Thyroid gland (tissue), 4 donors: Measurements from ENCODE around the gene SLC24A3. TPM values are rescaled to one million over a fixed set of nuclear protein-coding genes. Genes with fewer than 3 reads are reported as not detected.
"Not testable (repeated sequence)": the region's sequence is repeated elsewhere in the genome, so short reads cannot be mapped to it uniquely, and the experiment has no call there.

Experiments used
- DNase-seq, 2 donors: peaks; one replicate each; pipeline ENCODE4 v3.0.0-alpha.2; 2019
- H3K27ac ChIP-seq, 3 donors: fragments of 200-600 bp; sonication (generic); 1 replicate in 2 of 3; 2 replicates in 1 of 3; pipeline ENCODE4 v1.5.1; 2016 to 2019; ENCODE audit warnings: mild to moderate bottlenecking in 1 of 3, moderate library complexity in 1 of 3
- H3K27me3 ChIP-seq: fragments of 200-600 bp; sonication (generic); one replicate; pipeline ENCODE4 v1.5.1; 2019
- H3K36me3 ChIP-seq, 2 donors: fragments of 200-600 bp; sonication (generic); one replicate each; pipeline ENCODE4 v1.5.1; 2016 to 2019
- H3K4me1 ChIP-seq, 2 donors: fragments of 200-600 bp; sonication (generic); one replicate each; pipeline ENCODE4 v1.5.1; 2017 to 2019
- H3K4me3 ChIP-seq, 3 donors: fragments of 200-600 bp; sonication (generic); replicated peaks in 1 of 3; 1 replicate in 2 of 3; 2 replicates in 1 of 3; pipeline ENCODE4 v1.5.1; 2016; ENCODE audit warnings: mild to moderate bottlenecking in 1 of 3
- H3K9me3 ChIP-seq: fragments of 200-600 bp; sonication (generic); one replicate; pipeline ENCODE4 v1.5.1; 2017
- CTCF ChIP-seq, 6 experiments: fragments of 200-600 bp in 3 of 6; fragments of 450-650 bp in 3 of 6; sonication (generic) in 3 of 6; IDR thresholded peaks; one replicate each; pipeline ENCODE4 v1.5.1; 2016 to 2019; ENCODE audit warnings: antibody characterized with exemption in 6 of 6, mild to moderate bottlenecking in 2 of 6, inconsistent platforms in 1 of 6, moderate library complexity in 1 of 6
- POLR2A ChIP-seq, 2 donors: fragments of 450-650 bp; IDR thresholded peaks; one replicate each; pipeline ENCODE4 v1.6.1; 2017; ENCODE audit warnings: antibody characterized with exemption in 2 of 2, mild to moderate bottlenecking in 2 of 2, moderate library complexity in 1 of 2
- WGBS, 2 donors: methylation state at CpG; one replicate each; pipeline ENCODE4 v1.1.5; 2017; 5-methylcytosine and 5-hydroxymethylcytosine counted together
- intact Hi-C: fragments of 100-400 bp; cut with DNase I; formaldehyde crosslinking; loops from one replicate; pipeline ENCODE4 v1.15.1; 2023
- total RNA-seq, 4 donors: library from RNA; depleted of rRNA; stranded (reverse); fragments of >200 nt; gene quantifications; one replicate each; pipeline ENCODE4 v1.2.3, GENCODE V29; 2016

The SLC24A3 gene
- total RNA-seq, 4 donors from 2014 or later = 4.0 to 8.1 (median 6.3) TPM

- 84 to 85% methylated on average over 5 of the region's 5 CpGs for WGBS, 2 donors
- Histone ChIP-seq H3K4me1 (no peaks in the 10 kb centered on the region), H3K27me3 (no peaks in the 10 kb centered on the region), H3K4me3 (no peak overlapping the region), H3K27ac (no peak overlapping the region), H3K9me3 (no peaks in the 10 kb centered on the region), H3K36me3 (no peaks in the 10 kb centered on the region)
- DNase-seq = no peak
- intact Hi-C loops = no loop called here
- TF ChIP-seq POLR2A (IDR thresholded peaks at IDR 0.05) (no peak), CTCF (IDR thresholded peaks at IDR 0.05) (no peak)
These were observed 460.1 kb downstream of the SLC24A3 start for GRCh38 chr20:19672498-19672897.

- no peak for DNase-seq
- intact Hi-C loops = no loop called here
- Histone ChIP-seq H3K27ac (no peak overlapping the region), H3K4me3 (no peak overlapping the region), H3K4me1 (no peaks in the 10 kb centered on the region), H3K36me3 (no peaks in the 10 kb centered on the region), H3K9me3 (no peaks in the 10 kb centered on the region), H3K27me3 (no peaks in the 10 kb centered on the region)
- TF ChIP-seq CTCF (IDR thresholded peaks at IDR 0.05) (no peak), POLR2A (IDR thresholded peaks at IDR 0.05) (no peak)
These were observed 461.1 kb downstream of the SLC24A3 start for GRCh38 chr20:19673575-19673974.

- Histone ChIP-seq H3K27ac (no peak overlapping the region), H3K4me1 (no peaks in the 10 kb centered on the region), H3K36me3 (no peaks in the 10 kb centered on the region), H3K4me3 (no peak overlapping the region), H3K9me3 (no peaks in the 10 kb centered on the region), H3K27me3 (no peaks in the 10 kb centered on the region)
- intact Hi-C loops = no loop called here
- DNase-seq = no peak
- 86 to 91% methylated on average over 4 of the region's 4 CpGs for WGBS, 2 donors
- no peak for TF ChIP-seq POLR2A (IDR thresholded peaks at IDR 0.05)
- TF ChIP-seq CTCF (IDR thresholded peaks at IDR 0.05) = no peak
These were observed 463.8 kb downstream of the SLC24A3 start for GRCh38 chr20:19676202-19676601.

GRCh38 chr20:19677336-19677735, 464.9 kb downstream of the SLC24A3 start:
- no peaks in the 10 kb centered on the region for H3K9me3 ChIP-seq
- TF ChIP-seq CTCF (IDR thresholded peaks at IDR 0.05) = no peak
- TF ChIP-seq POLR2A (IDR thresholded peaks at IDR 0.05) = no peak
- 79 to 84% methylated on average over 5 of the region's 5 CpGs for WGBS, 2 donors

GRCh38 chr20:19678591-19678990, 466.1 kb downstream of the SLC24A3 start:
- DNase-seq, intact Hi-C loops, H3K27ac ChIP-seq, H3K9me3 ChIP-seq, H3K4me3 ChIP-seq, H3K36me3 ChIP-seq, H3K4me1 ChIP-seq, H3K27me3 ChIP-seq: not testable (repeated sequence)
- 100% methylated on average over 15 of the region's 38 CpGs; no CpG with 5 or more reads in 1 of the 2 donors for WGBS, 2 donors

More at GRCh38 chr20:19677336-19677735, 464.9 kb downstream of the SLC24A3 start:
- H3K36me3 ChIP-seq = no peaks in the 10 kb centered on the region
- no peaks in the 10 kb centered on the region for H3K27me3 ChIP-seq
- H3K27ac ChIP-seq = no peak overlapping the region
- intact Hi-C loops = no loop called here
- no peaks in the 10 kb centered on the region for H3K4me1 ChIP-seq
- H3K4me3 ChIP-seq = no peak overlapping the region
- DNase-seq = no peak
